SU-DHL-6 (cell line): ENCODE results near the gene FTHL17.

Experiments used
- H2AFZ ChIP-seq: fragments of 200-600 bp; sonication (generic); 2 replicates; pipeline ENCODE4 v1.6.1; 2014; ENCODE audit warnings: low read depth, mild to moderate bottlenecking, moderate library complexity, mixed read lengths, antibody characterized with exemption, low read length; ENCODE audit not compliant: severe bottlenecking
- H3F3A ChIP-seq: fragments of 200-600 bp; shearing (Covaris generic); 2 replicates; pipeline ENCODE4 v1.6.0; 2016; ENCODE audit warnings: antibody characterized with exemption, mild to moderate bottlenecking; ENCODE audit not compliant: insufficient read depth
- H3K27ac ChIP-seq: fragments of 200-600 bp; sonication (generic); 2 replicates; pipeline ENCODE4 v1.5.1; 2016; ENCODE audit warnings: low read depth, mild to moderate bottlenecking, low read length, moderate library complexity, mixed read lengths
- H3K27me3 ChIP-seq: fragments of 200-600 bp; sonication (generic), shearing (Covaris generic); 2 replicates; pipeline ENCODE4 v1.6.0; 2014; ENCODE audit warnings: mild to moderate bottlenecking, low read length
- H3K36me3 ChIP-seq: fragments of 200-600 bp; sonication (generic); 2 replicates; pipeline ENCODE4 v1.6.1; 2014; ENCODE audit warnings: mild to moderate bottlenecking, low read length, mixed read lengths
- H3K4me2 ChIP-seq: fragments of 300-600, 200-600 bp; shearing (Covaris generic), sonication (generic); 2 replicates; pipeline ENCODE4 v1.6.0; 2014; ENCODE audit warnings: low read length, low read depth, mild to moderate bottlenecking; ENCODE audit not compliant: poor library complexity, severe bottlenecking
- H3K4me3 ChIP-seq: fragments of 200-600 bp; sonication (generic); 2 replicates; pipeline ENCODE4 v1.5.1; 2014; ENCODE audit warnings: antibody characterized with exemption, low read length, mild to moderate bottlenecking, mixed read lengths; ENCODE audit not compliant: insufficient read depth, poor library complexity, severe bottlenecking
- H3K79me2 ChIP-seq: fragments of 200-600 bp; sonication (generic); 2 replicates; pipeline ENCODE4 v1.6.1; 2014; ENCODE audit warnings: mild to moderate bottlenecking, low read length, moderate library complexity; ENCODE audit not compliant: insufficient read depth
- H3K9ac ChIP-seq: fragments of 200-600 bp; sonication (generic); 2 replicates; pipeline ENCODE4 v1.7.0; 2014; ENCODE audit warnings: mild to moderate bottlenecking, low read length
- H3K9me2 ChIP-seq: fragments of 200-600 bp; sonication (generic); replicated peaks from 2 replicates; pipeline ENCODE4 v1.6.1; 2014; ENCODE audit warnings: low read length; ENCODE audit not compliant: insufficient read depth
- H3K9me3 ChIP-seq: fragments of 200-600 bp; sonication (generic); 2 replicates; pipeline ENCODE4 v1.6.1; 2014; ENCODE audit warnings: low read length, mixed read lengths; ENCODE audit not compliant: insufficient read depth
- H4K20me1 ChIP-seq: fragments of 200-600 bp; sonication (generic); 2 replicates; pipeline ENCODE4 v1.6.1; 2014; ENCODE audit warnings: low read depth, mild to moderate bottlenecking, antibody characterized with exemption, low read length, moderate library complexity, mixed read lengths
- CTCF ChIP-seq: fragments of 200-600 bp; sonication (generic); IDR thresholded peaks from one replicate; pipeline ENCODE4 v1.5.1; 2017; ENCODE audit warnings: antibody characterized with exemption, mild to moderate bottlenecking, low read length, moderate library complexity; ENCODE audit not compliant: insufficient read depth, poor library complexity, severe bottlenecking
- EZH2phosphoT487 ChIP-seq: fragments of 200-600 bp; sonication (generic), shearing (Covaris generic); conservative IDR thresholded peaks from 2 replicates; pipeline ENCODE4 v1.6.1; 2018; ENCODE audit warnings: mild to moderate bottlenecking, antibody characterized with exemption, low read length, moderate library complexity, mixed read lengths

Gene FTHL17

DNA sequence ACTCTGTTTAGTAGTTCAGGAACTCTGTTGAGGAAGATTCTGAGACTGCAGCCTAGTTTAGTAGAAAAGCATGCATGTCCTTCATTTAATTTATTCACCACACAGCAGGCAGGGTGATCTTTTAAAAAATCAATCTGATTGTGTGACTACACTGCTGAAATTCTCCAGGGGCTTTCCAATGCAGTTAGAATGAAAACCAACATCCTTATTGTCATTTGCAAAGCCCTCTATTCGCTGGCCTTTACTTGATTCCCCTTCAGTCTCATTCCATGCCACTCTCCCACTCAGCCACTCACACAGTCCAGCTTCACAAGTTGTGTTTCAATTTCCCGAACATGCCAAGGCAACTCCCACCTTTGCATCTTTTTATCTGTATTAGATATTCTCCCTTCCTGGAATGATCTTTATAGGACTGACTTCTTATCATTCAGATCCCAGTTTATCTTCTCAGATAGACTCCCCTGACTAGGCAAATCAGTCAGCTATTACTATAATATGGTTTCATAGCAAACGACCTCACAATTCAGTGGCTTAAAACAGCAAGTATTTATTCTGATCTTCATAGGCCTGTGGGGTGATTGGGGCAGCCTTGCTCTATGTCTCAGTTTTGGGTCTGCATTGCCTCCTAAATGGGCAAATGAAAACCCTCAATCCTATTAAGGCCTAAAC, 21.3 kb upstream of the FTHL17 start:
- Histone ChIP-seq H3K27ac (no peak overlapping the region), H3K4me3 (no peak overlapping the region), H4K20me1 (no peaks in the 10 kb centered on the region), H3K4me2 (no peak overlapping the region), H3K9me3 (no peaks in the 10 kb centered on the region), H3F3A (no peaks in the 10 kb centered on the region), H3K27me3 (no peaks in the 10 kb centered on the region), H2AFZ (no peak overlapping the region), H3K36me3 (no peaks in the 10 kb centered on the region), H3K9ac (no peak overlapping the region), H3K79me2 (no peaks in the 10 kb centered on the region), H3K9me2 (no peaks in the 10 kb centered on the region)
- TF ChIP-seq CTCF, result no peak
- TF ChIP-seq EZH2phosphoT487, result no peak

DNA sequence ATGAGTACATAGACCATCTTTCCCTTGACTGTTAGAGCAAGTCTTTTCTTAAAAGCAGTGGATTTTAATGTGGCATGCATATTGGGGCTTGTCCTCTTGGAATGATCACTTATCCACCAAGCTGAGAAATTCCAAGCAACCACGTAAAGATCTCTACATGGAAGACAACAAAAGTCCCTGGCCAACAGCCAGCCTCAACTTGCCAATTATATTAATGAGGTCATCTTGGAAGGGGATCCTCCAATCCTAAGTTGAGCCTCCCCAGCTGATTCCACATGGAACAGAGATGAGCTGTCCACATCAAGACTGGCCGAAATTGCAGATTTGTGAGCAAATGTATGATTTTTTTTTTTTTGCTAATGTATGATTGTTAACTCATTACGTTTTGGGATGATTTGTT, 20.6 kb upstream of the FTHL17 start:
- Histone ChIP-seq H3K9me2 (no peaks in the 10 kb centered on the region), H3K4me3 (no peak overlapping the region), H3K9ac (no peak overlapping the region), H3K79me2 (no peaks in the 10 kb centered on the region), H3F3A (no peaks in the 10 kb centered on the region), H2AFZ (no peak overlapping the region), H4K20me1 (no peaks in the 10 kb centered on the region), H3K27me3 (no peaks in the 10 kb centered on the region), H3K27ac (no peak overlapping the region), H3K4me2 (no peak overlapping the region), H3K9me3 (no peaks in the 10 kb centered on the region), H3K36me3 (no peaks in the 10 kb centered on the region)
- TF ChIP-seq CTCF, result no peak
- no peak for TF ChIP-seq EZH2phosphoT487

DNA sequence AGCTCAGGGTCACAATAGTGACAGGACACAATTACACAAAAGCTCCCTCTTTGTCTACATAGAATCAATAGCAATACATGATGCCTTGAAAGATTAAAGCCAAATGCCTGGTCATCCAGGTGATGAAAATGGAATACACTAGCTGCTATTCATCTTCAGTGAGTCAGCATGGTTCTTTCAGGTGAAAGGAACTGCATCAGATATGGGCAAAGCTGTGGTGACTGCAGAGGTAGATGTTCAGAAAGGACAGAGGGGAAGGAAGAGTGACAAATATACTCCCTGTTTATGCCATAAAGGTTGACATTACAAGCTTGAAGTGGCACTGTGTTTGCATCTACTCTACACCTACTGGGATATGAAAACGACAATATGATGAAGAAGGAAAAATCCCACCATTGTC, 20.0 kb upstream of the FTHL17 start:
- Histone ChIP-seq H3K9me2 (no peaks in the 10 kb centered on the region), H3K9ac (no peak overlapping the region), H3K4me2 (no peak overlapping the region), H3K27ac (no peak overlapping the region), H4K20me1 (no peaks in the 10 kb centered on the region), H3K36me3 (no peaks in the 10 kb centered on the region), H3K79me2 (no peaks in the 10 kb centered on the region), H3K4me3 (no peak overlapping the region), H2AFZ (no peak overlapping the region), H3K27me3 (no peaks in the 10 kb centered on the region), H3F3A (no peaks in the 10 kb centered on the region), H3K9me3 (no peaks in the 10 kb centered on the region)
- TF ChIP-seq CTCF, result no peak
- no peak for TF ChIP-seq EZH2phosphoT487
